ENCODE data around the gene SLC18A3.

DNA sequence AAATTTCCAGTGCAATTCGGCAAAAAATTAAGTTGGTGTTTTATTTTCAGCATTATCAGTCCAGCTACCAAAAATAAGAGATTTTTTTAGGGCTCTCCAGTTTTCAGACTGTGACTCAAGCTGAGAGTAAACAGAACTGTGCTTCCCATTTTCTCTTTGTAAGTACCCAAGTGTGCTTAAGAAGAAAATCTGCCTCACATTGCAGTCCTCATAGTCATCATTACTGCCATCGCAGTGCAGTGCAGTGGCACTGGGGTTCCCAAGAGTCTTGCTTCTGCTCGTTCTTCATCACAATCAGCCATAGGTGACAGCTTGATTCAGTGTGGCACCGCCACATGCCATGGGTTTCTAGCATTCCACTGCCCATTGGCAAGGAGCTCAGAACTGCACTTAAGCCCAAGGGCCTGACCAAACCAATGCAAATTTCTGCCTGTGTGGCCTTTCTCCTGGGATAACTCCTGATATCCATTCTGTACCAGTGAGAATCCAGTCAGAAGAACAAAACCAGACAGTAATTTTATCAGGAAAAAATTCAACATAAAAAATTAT lies 45.6 kb upstream of the SLC18A3 start:
- TF ChIP-seq, protein P1, sequence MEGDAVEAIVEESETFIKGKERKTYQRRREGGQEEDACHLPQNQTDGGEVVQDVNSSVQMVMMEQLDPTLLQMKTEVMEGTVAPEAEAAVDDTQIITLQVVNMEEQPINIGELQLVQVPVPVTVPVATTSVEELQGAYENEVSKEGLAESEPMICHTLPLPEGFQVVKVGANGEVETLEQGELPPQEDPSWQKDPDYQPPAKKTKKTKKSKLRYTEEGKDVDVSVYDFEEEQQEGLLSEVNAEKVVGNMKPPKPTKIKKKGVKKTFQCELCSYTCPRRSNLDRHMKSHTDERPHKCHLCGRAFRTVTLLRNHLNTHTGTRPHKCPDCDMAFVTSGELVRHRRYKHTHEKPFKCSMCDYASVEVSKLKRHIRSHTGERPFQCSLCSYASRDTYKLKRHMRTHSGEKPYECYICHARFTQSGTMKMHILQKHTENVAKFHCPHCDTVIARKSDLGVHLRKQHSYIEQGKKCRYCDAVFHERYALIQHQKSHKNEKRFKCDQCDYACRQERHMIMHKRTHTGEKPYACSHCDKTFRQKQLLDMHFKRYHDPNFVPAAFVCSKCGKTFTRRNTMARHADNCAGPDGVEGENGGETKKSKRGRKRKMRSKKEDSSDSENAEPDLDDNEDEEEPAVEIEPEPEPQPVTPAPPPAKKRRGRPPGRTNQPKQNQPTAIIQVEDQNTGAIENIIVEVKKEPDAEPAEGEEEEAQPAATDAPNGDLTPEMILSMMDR (IDR thresholded peaks at IDR 0.05), result no peak
- TF ChIP-seq POLR2A (IDR thresholded peaks at IDR 0.05), result no peak
